HCT116 (cell line): ENCODE results near the gene SRGN.

ENCODE experiments used
- EGR1 ChIP-seq: IDR thresholded peaks from 2 replicates; pipeline ENCODE4 v1.6.1; 2012; ENCODE audit warnings: low read depth
- EZH2 ChIP-seq: fragments of 200-600 bp; sonication (generic); IDR thresholded peaks from 2 replicates; pipeline ENCODE4 v1.6.1; 2017; ENCODE audit warnings: antibody characterized with exemption, mixed run types
- FOSL1 ChIP-seq: IDR thresholded peaks from 2 replicates; pipeline ENCODE4 v1.6.1; 2012; ENCODE audit warnings: low read depth
- POLR2A ChIP-seq: IDR thresholded peaks from 2 replicates; pipeline ENCODE4 v1.7.0; 2011; ENCODE audit warnings: borderline replicate concordance; ENCODE audit not compliant: insufficient read depth, insufficient read length; ENCODE audit errors: extremely low read depth
- POLR2AphosphoS5 ChIP-seq: IDR thresholded peaks from 2 replicates; pipeline ENCODE4 v1.6.1; 2011; ENCODE audit warnings: mild to moderate bottlenecking, low read depth, low read length, moderate library complexity
- SIN3A ChIP-seq: IDR thresholded peaks from 2 replicates; pipeline ENCODE4 v1.6.1; 2012; ENCODE audit warnings: low read depth
- SP1 ChIP-seq: IDR thresholded peaks from 2 replicates; pipeline ENCODE4 v1.6.1; 2012; ENCODE audit warnings: low read depth
- TF ChIP-seq, protein P1 (sequence below), 3 experiments: fragments of 200-600 bp in 1 of 3; sonication (generic) in 1 of 3; IDR thresholded peaks in 2 of 3; conservative IDR thresholded peaks in 1 of 3; 2 replicates each; pipeline ENCODE4 v1.5.1; 2012 to 2017; ENCODE audit warnings: low read depth in 2 of 3, low read length in 2 of 3, antibody characterized with exemption in 1 of 3, borderline replicate concordance in 1 of 3, control low read depth in 1 of 3, mild to moderate bottlenecking in 1 of 3, mixed read lengths in 1 of 3, mixed run types in 1 of 3, moderate library complexity in 1 of 3; ENCODE audit not compliant: insufficient read depth in 1 of 3
- TF ChIP-seq, protein P2 (sequence below): IDR thresholded peaks from 2 replicates; pipeline ENCODE4 v1.6.1; 2012
- TF ChIP-seq, protein P3 (sequence below): IDR thresholded peaks from 2 replicates; pipeline ENCODE4 v1.6.1; 2011; ENCODE audit warnings: mild to moderate bottlenecking, low read length, moderate library complexity; ENCODE audit not compliant: insufficient replicate concordance; ENCODE audit errors: extremely low read depth
- TF ChIP-seq, protein P4 (sequence below): IDR thresholded peaks from 2 replicates; pipeline ENCODE4 v1.6.1; 2012; ENCODE audit warnings: low read depth

DNA sequence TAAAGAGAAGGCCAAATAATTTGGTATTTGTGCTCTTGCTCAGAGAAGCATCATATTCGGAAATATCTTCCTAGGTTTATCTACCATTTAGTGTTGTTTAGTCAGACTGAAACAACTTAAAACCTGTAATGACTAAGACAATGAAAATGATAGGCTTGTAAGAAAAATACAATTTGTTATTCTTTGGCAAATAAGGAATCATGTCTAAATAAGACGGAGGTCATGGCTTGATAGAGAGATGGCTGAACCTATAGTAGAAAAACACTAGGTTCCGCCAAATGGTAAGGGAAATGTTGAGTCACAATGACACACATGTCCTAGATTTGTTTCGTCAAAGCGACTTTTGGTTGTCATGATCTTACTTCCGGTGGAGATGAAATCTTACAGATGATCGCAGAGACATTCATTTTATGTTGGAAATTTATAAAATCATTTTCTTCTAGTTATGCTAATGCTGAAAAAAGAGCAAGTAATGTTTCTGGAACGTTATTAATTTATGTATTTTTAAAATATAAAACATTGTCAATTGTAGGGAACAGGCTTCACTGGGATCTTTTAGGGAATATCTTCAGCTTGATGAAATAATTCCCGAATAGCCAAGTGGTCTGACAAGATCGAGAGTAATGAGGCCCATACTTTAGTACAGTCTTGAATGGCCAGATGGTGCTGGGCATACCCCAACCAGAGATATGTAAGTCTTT, 1.0 kb downstream of the SRGN start:
- TF ChIP-seq, protein P1, sequence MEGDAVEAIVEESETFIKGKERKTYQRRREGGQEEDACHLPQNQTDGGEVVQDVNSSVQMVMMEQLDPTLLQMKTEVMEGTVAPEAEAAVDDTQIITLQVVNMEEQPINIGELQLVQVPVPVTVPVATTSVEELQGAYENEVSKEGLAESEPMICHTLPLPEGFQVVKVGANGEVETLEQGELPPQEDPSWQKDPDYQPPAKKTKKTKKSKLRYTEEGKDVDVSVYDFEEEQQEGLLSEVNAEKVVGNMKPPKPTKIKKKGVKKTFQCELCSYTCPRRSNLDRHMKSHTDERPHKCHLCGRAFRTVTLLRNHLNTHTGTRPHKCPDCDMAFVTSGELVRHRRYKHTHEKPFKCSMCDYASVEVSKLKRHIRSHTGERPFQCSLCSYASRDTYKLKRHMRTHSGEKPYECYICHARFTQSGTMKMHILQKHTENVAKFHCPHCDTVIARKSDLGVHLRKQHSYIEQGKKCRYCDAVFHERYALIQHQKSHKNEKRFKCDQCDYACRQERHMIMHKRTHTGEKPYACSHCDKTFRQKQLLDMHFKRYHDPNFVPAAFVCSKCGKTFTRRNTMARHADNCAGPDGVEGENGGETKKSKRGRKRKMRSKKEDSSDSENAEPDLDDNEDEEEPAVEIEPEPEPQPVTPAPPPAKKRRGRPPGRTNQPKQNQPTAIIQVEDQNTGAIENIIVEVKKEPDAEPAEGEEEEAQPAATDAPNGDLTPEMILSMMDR (IDR thresholded peaks at IDR 0.05 in 2 of 3, conservative IDR thresholded peaks at IDR 0.05 in 1 of 3; ENCODE audit: borderline replicate concordance in 1 of 3, insufficient read depth in 1 of 3, low read depth in 2 of 3, low read length in 2 of 3): no peak
- TF ChIP-seq FOSL1 (no peak), EGR1 (no peak), POLR2A (no peak), EZH2 (no peak), SP1 (no peak), SIN3A (no peak), POLR2AphosphoS5 (no peak)
- TF ChIP-seq, protein P2, sequence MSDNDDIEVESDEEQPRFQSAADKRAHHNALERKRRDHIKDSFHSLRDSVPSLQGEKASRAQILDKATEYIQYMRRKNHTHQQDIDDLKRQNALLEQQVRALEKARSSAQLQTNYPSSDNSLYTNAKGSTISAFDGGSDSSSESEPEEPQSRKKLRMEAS: no peak
- TF ChIP-seq, protein P3, sequence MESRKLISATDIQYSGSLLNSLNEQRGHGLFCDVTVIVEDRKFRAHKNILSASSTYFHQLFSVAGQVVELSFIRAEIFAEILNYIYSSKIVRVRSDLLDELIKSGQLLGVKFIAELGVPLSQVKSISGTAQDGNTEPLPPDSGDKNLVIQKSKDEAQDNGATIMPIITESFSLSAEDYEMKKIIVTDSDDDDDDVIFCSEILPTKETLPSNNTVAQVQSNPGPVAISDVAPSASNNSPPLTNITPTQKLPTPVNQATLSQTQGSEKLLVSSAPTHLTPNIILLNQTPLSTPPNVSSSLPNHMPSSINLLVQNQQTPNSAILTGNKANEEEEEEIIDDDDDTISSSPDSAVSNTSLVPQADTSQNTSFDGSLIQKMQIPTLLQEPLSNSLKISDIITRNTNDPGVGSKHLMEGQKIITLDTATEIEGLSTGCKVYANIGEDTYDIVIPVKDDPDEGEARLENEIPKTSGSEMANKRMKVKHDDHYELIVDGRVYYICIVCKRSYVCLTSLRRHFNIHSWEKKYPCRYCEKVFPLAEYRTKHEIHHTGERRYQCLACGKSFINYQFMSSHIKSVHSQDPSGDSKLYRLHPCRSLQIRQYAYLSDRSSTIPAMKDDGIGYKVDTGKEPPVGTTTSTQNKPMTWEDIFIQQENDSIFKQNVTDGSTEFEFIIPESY: no peak
- TF ChIP-seq, protein P4, sequence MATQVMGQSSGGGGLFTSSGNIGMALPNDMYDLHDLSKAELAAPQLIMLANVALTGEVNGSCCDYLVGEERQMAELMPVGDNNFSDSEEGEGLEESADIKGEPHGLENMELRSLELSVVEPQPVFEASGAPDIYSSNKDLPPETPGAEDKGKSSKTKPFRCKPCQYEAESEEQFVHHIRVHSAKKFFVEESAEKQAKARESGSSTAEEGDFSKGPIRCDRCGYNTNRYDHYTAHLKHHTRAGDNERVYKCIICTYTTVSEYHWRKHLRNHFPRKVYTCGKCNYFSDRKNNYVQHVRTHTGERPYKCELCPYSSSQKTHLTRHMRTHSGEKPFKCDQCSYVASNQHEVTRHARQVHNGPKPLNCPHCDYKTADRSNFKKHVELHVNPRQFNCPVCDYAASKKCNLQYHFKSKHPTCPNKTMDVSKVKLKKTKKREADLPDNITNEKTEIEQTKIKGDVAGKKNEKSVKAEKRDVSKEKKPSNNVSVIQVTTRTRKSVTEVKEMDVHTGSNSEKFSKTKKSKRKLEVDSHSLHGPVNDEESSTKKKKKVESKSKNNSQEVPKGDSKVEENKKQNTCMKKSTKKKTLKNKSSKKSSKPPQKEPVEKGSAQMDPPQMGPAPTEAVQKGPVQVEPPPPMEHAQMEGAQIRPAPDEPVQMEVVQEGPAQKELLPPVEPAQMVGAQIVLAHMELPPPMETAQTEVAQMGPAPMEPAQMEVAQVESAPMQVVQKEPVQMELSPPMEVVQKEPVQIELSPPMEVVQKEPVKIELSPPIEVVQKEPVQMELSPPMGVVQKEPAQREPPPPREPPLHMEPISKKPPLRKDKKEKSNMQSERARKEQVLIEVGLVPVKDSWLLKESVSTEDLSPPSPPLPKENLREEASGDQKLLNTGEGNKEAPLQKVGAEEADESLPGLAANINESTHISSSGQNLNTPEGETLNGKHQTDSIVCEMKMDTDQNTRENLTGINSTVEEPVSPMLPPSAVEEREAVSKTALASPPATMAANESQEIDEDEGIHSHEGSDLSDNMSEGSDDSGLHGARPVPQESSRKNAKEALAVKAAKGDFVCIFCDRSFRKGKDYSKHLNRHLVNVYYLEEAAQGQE: no peak
